GM12878 (cell line): Measurements from ENCODE around the gene KCNQ1.

Experiments used
- FOXM1 ChIP-seq: IDR thresholded peaks from 2 replicates; pipeline ENCODE4 v1.6.1; 2012; ENCODE audit warnings: low read depth, mild to moderate bottlenecking, inconsistent platforms, low read length, moderate library complexity
- NFYB ChIP-seq: IDR thresholded peaks from 2 replicates; pipeline ENCODE4 v1.6.1; 2011; ENCODE audit warnings: low read depth, mild to moderate bottlenecking, low read length, improper control_type of control experiment, moderate library complexity; ENCODE audit not compliant: insufficient read depth
- POLR2AphosphoS5 ChIP-seq: IDR thresholded peaks from 2 replicates; pipeline ENCODE4 v1.6.1; 2011; ENCODE audit warnings: mild to moderate bottlenecking, low read length, inconsistent platforms
- RELA ChIP-seq: fragments of 450-650 bp; IDR thresholded peaks from 2 replicates; pipeline ENCODE4 v1.8.0; 2014; ENCODE audit warnings: borderline replicate concordance; ENCODE audit not compliant: partially characterized antibody
- SP1 ChIP-seq: IDR thresholded peaks from one replicate; pipeline ENCODE4 v1.6.1; 2011; ENCODE audit warnings: low read depth, low read length

GRCh38 chr11:2653930-2654739, 209.3 kb downstream of the KCNQ1 start:
- TF ChIP-seq RELA, result no peak
- no peak for TF ChIP-seq POLR2AphosphoS5
- TF ChIP-seq FOXM1, result no peak
- TF ChIP-seq SP1, result no peak
- TF ChIP-seq NFYB, result no peak
